Smooth muscle cell (in vitro differentiated cells): ENCODE results near the gene ANKRD18B. TPM values are rescaled to one million over a fixed set of nuclear protein-coding genes. Genes with fewer than 3 reads are reported as not detected.

Experiments
- DNase-seq: peaks from one replicate; lab custom pipeline; 2025; ENCODE audit not compliant: unreplicated experiment; lab: John Stamatoyannopoulos, UW
- H2AFZ ChIP-seq: fragments of 200-600 bp; sonication (generic); 2 replicates; pipeline ENCODE4 v1.6.0; 2016; ENCODE audit warnings: antibody characterized with exemption, low read depth, mild to moderate bottlenecking
- H3F3A ChIP-seq: fragments of 200-600 bp; sonication (generic); 2 replicates; pipeline ENCODE4 v1.6.0; 2017; ENCODE audit warnings: antibody characterized with exemption, low read depth
- H3K27ac ChIP-seq: fragments of 200-600 bp; sonication (generic); 2 replicates; pipeline ENCODE4 v1.5.1; 2016; ENCODE audit warnings: low read depth, mild to moderate bottlenecking
- H3K27me3 ChIP-seq: fragments of 200-600 bp; sonication (generic); 2 replicates; pipeline ENCODE4 v1.6.1; 2016; ENCODE audit warnings: low read depth, mild to moderate bottlenecking
- H3K36me3 ChIP-seq: fragments of 200-600 bp; sonication (generic); 2 replicates; pipeline ENCODE4 v1.5.1; 2016; ENCODE audit warnings: low read depth
- H3K4me1 ChIP-seq: fragments of 200-600 bp; sonication (generic); 2 replicates; pipeline ENCODE4 v1.5.1; 2016; ENCODE audit warnings: low read depth
- H3K4me2 ChIP-seq: fragments of 200-600 bp; sonication (generic); 2 replicates; pipeline ENCODE4 v1.6.0; 2016; ENCODE audit warnings: mild to moderate bottlenecking
- H3K4me3 ChIP-seq: fragments of 200-600 bp; sonication (generic); 2 replicates; pipeline ENCODE4 v1.5.1; 2016; ENCODE audit warnings: mild to moderate bottlenecking
- H3K79me2 ChIP-seq: fragments of 200-600 bp; sonication (generic); 2 replicates; pipeline ENCODE4 v1.6.0; 2016; ENCODE audit warnings: low read depth, mild to moderate bottlenecking
- H3K9ac ChIP-seq: fragments of 200-600 bp; sonication (generic); 2 replicates; pipeline ENCODE4 v1.6.0; 2016; ENCODE audit warnings: low read depth
- H3K9me3 ChIP-seq: fragments of 200-600 bp; sonication (generic); replicated peaks from 2 replicates; pipeline ENCODE4 v1.5.1; 2016; ENCODE audit warnings: low read depth
- H4K20me1 ChIP-seq: fragments of 200-600 bp; sonication (generic); 2 replicates; pipeline ENCODE4 v1.6.0; 2016; ENCODE audit warnings: low read depth
- CTCF ChIP-seq: fragments of 200-600 bp; sonication (generic); IDR thresholded peaks from 2 replicates; pipeline ENCODE4 v1.5.1; 2017; ENCODE audit warnings: borderline replicate concordance, mild to moderate bottlenecking, antibody characterized with exemption; ENCODE audit not compliant: insufficient read depth, poor library complexity, severe bottlenecking
- WGBS: methylation state at CpG from one replicate; pipeline ENCODE4 v1.1.7; 2016; ENCODE audit warnings: low lambda C conversion rate; 5-methylcytosine and 5-hydroxymethylcytosine counted together
- polyA plus RNA-seq: library from polyadenylated mRNA; unstranded; fragments of >200 nt; fragmentation: Nextera tagmentation; extraction: Ambion mirVana; gene quantifications from 2 replicates; pipeline ENCODE4 v1.2.1, GENCODE V29; 2016
- small RNA-seq: library from RNA; depleted of rRNA; stranded (forward); fragments of <200 nt; gene quantifications from one replicate; pipeline ENCODE3, GENCODE V24; 2014
- total RNA-seq: library from RNA; depleted of rRNA; stranded (reverse); fragments of >200 nt; gene quantifications from 2 replicates; pipeline ENCODE4 v1.2.3, GENCODE V29; 2014

ANKRD18B gene
- total and polyA plus RNA-seq, 2 experiments from 2014 or later = 0.04 TPM; not detected in 1

GRCh38 chr9:33619666-33620404, 95.8 kb downstream of the ANKRD18B start:
- peaks cover 8% of the 10 kb centered on the region for H3F3A ChIP-seq
- H3K36me3 ChIP-seq = no peaks in the 10 kb centered on the region
- peak overlapping the region; percentile 84 for H3K27ac ChIP-seq
- TF ChIP-seq CTCF = no peak
- H4K20me1 ChIP-seq = no peaks in the 10 kb centered on the region
- no peak overlapping the region for H3K4me3 ChIP-seq
- H3K79me2 ChIP-seq = no peaks in the 10 kb centered on the region
- 44% methylated on average over 3 of the region's 3 CpGs for WGBS
- H2AFZ ChIP-seq = no peak overlapping the region
- no peak for DNase-seq
- peaks cover 8% of the 10 kb centered on the region for H3K4me1 ChIP-seq
- no peaks in the 10 kb centered on the region for H3K9me3 ChIP-seq
- H3K9ac ChIP-seq = peak overlapping the region; percentile 58
- H3K4me2 ChIP-seq = peak overlapping the region; percentile 63
- H3K27me3 ChIP-seq = no peaks in the 10 kb centered on the region

- H3K36me3 ChIP-seq = no peaks in the 10 kb centered on the region
- WGBS = 55% methylated on average over 10 of the region's 10 CpGs
- H3K9me3 ChIP-seq = no peaks in the 10 kb centered on the region
- TF ChIP-seq CTCF = no peak
- H3K27me3 ChIP-seq = no peaks in the 10 kb centered on the region
- no peaks in the 10 kb centered on the region for H4K20me1 ChIP-seq
- peak overlapping the region; percentile 58 for H3K9ac ChIP-seq
- peak overlapping the region; percentile 84 for H3K27ac ChIP-seq
- H3K4me1 ChIP-seq = peaks cover 8% of the 10 kb centered on the region
- H3K79me2 ChIP-seq = no peaks in the 10 kb centered on the region
- H3K4me2 ChIP-seq = peak overlapping the region; percentile 63
- DNase-seq = no peak
- peaks cover 8% of the 10 kb centered on the region for H3F3A ChIP-seq
- no peak overlapping the region for H3K4me3 ChIP-seq
- no peak overlapping the region for H2AFZ ChIP-seq
These were observed 96.8 kb downstream of the ANKRD18B start for GRCh38 chr9:33620738-33621439.

Small RNA genes within 50 kb of the gene (small RNA-seq; reads per million reads assigned to genes)
- gene AL139008.1 (not detected), gene PRSS3P4 (not detected)

Other genes with a start within 250 kb of the ANKRD18B start
- 19.3 and 20.5 TPM in 2 replicates for gene NFX1, start 233.7 kb upstream of the ANKRD18B start, total RNA-seq
- gene NFX1, start 233.7 kb upstream of the ANKRD18B start, polyA plus RNA-seq = 18.4 and 22.8 TPM in 2 replicates
- gene AQP7, start 121.7 kb upstream of the ANKRD18B start, total RNA-seq = 0.76 TPM in 1 of 2 replicates, not detected in the other
- gene AQP7, start 121.7 kb upstream of the ANKRD18B start, polyA plus RNA-seq = 0.45 TPM in 1 of 2 replicates, not detected in the other
- 20.9 and 33.3 TPM in 2 replicates for gene AQP3, start 76.7 kb upstream of the ANKRD18B start, total RNA-seq
- gene AQP3, start 76.7 kb upstream of the ANKRD18B start, polyA plus RNA-seq = 29.3 and 30.8 TPM in 2 replicates
- 14.0 and 23.0 TPM in 2 replicates for gene NOL6, start 50.3 kb upstream of the ANKRD18B start, total RNA-seq
- gene NOL6, start 50.3 kb upstream of the ANKRD18B start, polyA plus RNA-seq = 19.8 and 23.4 TPM in 2 replicates